HG03521 (cell line): Measurements from ENCODE around the gene WWP2.

Experiments
- ATAC-seq: cut with Tn5 transposase; IDR thresholded peaks from one replicate; pipeline ENCODE4 v1.9.1; 2021; ENCODE audit warnings: mild to moderate bottlenecking, moderate library complexity; ENCODE audit not compliant: unreplicated experiment

The WWP2 gene

DNA sequence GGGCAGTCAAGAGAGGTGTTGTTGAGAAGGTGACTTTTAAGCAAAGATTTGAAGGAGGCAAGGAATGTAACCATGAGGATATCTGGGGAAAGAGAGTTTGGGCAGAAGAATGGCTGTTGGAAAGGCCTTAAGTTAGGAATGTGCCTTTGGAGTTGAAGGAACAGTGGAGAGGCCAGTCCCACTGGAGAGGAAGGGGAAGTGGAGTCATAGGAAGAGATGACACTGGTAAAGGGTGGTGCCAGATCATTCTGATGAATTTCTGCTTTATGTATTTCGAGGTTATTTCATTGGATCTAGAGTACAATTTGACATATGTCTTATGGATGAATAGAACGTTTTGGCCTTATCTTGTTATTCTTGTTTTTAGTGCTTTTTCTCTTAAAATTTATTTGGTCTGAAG is 93.5 kb downstream of the WWP2 start:
- no peak for ATAC-seq

DNA sequence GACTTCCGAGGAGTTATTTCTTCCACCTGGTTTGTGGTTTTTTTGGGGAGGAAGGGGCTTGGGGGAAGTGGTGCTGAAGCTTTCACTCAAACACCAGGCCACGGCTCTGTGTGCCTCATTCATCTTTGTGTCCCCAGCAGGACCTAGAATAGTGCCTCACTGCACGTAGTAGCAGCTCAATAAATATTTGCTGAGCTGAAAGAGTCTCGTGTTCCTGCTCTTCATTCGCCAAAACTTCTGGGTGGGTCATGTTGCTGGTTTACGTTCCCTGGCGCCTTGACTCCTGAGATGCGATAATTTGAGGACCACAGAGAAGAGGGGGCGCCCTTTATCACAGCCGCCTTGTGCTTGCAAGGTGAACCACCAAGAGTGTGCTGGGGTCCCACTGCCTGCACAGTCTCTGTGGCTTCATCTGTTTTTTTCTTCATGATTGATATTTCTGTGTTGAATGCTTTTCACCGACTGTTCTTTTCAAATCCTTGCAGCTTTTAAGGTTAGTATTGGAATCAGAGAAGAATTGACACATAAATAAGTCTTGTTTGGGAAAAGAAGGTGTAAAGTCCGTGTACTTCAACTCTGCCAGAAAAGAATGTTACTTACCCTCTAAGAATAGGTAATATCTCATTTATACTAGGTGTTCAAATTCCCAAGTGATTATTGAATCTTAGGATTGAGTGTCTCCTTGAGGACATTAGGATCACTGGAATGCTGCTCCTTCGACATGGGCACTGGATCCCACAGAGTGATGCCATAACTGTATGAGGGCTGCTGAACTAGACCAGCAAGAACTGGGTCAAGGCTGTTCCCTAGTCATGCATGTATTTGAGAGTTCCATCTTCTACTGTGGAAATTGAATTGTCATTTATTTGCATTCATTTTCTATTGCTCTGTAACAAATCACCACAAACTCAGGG is 96.3 kb downstream of the WWP2 start:
- no peak for ATAC-seq

DNA sequence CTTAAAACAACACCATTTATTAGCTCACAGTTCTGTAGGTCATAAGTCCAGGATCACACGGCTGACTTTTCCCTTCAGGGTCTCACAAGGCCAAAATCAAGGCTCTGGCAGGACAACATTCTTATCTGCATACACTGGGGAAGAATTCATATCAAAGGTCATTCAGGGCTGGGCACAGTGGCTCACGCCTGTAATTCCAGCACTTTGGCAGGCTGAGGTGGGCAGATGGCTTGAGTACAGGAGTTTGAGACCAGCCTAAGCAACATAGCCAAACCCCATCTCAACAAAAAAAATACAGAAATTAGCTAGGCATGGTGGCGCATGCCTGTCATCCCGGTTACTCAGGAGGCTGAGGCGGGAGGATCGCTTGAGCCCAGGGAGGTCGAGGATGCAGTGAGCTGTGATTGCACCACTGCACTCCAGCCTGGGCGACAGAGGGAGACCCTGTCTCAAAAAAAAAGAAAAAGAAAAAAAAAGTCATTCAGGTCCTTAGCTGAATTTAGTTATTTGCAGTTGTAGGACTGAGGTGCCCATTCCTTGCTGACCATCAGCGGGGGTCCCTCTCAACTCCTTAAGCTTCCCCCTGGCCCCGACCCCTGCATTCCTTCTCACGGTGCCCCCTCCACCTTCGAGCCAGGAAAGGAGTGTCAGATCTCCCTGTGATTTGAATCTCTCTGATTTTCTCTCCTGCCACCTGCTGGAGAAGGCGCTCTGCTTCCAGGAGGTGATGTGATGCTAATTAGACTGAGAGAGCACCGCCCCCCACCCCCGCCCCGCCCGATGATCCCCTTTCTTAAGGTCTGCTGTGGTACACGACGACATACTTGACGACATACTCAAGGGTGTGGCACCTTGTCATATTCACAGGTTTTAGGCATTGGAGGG is 97.2 kb downstream of the WWP2 start:
- no peak for ATAC-seq

DNA sequence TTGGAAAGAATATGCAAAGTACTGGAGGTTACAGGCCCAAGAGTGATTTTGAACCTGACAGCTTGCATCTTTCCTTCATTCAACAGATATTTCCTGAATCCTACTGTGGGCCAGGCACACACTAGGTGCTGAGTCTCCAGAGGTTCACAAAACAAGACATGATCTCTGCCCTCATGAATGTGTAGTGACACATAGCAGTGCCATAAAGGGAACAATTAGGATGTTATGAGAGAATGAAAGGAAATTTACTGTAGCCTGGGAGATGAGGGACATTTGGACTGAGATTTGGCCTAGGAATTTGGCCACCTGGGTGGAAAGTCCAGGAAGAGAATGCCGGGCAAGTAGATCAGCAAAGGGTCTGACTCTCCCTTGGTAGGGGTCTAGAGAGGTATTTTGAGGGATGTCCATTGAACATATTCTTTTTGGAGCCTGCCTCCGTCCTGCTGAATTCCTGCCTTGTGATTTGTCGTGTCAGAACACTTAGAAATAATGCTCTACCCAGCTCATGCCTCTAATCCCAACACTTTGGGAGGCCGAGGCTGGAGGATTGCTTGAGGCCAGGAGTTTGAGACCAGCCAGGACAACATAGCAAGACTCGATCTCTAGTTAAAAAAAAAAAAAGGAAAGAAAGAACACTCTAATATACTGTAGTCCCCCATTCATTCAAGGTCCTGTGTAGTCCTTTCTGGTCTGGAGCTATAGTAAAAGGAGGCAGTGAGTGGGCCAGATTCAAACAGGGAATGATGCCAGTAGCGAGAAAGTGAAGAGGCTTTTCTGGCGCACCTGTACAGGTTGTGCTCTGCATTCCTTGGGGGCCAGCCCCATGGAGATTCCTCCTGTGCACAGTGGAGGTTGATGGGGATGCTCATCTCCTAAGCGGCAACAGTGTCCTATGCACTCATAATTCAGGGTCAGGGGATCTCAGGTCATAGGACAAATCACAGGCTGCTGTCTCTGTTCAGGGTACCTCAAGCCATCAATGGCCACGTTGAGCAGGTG is 98.4 kb downstream of the WWP2 start:
- no peak for ATAC-seq

DNA sequence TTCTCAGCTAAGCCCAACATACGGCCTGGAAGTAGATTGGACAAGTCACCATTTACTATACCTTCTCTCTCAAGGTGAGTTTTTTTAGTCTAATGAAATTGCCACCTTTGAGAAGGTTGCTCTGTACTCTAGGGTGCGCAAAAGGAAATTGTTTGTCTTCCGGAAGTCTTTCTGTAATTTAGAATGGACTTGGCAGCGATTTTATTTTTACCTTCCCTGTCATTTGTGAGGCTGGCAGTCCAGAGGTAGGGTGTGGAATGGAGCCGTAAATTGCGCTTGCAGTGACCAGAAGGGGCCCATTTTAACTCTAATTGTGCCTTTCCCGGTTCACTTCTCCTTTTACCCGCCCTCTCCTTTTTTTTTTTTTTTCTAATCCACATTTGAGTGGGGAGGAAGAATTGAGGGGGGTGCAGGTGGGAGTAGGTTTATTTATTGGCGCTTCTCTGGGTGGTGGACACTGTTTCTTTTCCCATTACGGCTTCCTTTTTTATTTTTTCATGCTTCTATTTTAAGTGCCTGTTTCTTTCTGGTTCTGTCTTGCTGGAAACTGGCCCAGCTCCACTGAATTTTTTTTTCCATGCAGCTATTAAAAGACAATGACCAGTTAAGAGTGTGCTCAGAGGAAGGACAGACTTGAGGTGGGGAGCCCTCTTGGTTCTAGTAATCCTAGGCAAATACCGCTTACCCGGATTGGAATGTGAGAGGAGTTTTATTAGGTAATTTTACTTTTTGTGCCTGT is 99.3 kb downstream of the WWP2 start:
- no peak for ATAC-seq

DNA sequence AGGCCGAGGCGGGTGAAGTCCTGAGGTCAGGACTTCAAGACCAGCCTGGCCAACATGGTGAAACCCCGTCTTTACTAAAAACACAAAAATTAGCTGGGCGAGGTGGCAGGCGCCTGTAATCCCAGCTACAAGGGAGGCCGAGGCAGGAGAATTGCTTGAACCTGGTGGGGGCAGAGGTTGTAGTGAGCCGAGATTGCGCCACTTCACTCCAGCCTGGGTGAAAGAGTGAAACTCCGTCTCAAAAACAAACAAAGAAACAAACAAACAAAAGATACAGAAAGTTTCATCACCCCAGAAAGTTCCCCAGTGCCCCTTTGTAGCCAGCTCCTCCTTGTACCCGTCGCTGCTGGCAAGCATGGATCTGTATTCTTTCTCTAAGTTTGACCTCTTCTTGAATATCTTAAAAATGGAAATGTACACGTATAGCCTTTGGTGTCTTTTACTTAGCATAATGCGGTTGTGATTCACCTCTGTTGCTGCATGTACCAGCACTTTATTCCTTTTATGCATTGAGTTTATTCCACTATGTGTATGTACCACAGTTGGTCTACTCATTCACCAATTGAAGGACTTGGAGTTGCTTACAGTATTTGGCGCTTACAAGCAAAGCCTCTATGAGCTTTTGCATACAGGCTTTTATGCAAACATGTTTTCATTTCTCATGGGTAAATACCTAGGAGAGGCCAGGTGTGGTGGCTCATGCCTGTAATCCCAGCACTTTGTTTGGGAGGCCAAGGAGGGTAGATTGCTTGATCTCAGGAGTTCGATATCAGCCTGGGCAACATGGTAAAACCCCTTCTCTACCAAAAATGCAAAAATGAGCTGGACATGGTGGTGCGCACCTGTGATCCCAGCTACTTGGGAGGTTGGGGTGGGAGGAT is 101.5 kb downstream of the WWP2 start:
- no peak for ATAC-seq

DNA sequence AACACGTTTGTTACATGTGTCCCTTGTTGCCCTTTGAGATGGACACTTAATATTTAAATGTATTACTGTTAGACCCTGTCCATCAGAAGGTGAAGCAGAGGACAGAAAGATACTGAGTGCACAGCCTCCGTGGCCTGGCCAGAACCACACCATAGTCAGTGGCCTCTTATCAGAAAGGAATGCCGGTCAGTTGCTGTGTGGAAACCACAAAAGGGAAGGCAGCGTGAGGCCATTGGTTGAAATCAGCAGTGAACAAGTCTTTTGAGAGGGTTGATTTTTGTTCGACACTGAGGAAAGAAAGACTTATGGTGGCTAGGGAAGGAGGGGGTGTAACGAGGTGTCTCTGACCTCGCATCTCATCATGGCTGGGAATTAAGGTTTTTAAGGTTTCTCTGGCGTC is 103.6 kb downstream of the WWP2 start:
- ATAC-seq, result no peak

DNA sequence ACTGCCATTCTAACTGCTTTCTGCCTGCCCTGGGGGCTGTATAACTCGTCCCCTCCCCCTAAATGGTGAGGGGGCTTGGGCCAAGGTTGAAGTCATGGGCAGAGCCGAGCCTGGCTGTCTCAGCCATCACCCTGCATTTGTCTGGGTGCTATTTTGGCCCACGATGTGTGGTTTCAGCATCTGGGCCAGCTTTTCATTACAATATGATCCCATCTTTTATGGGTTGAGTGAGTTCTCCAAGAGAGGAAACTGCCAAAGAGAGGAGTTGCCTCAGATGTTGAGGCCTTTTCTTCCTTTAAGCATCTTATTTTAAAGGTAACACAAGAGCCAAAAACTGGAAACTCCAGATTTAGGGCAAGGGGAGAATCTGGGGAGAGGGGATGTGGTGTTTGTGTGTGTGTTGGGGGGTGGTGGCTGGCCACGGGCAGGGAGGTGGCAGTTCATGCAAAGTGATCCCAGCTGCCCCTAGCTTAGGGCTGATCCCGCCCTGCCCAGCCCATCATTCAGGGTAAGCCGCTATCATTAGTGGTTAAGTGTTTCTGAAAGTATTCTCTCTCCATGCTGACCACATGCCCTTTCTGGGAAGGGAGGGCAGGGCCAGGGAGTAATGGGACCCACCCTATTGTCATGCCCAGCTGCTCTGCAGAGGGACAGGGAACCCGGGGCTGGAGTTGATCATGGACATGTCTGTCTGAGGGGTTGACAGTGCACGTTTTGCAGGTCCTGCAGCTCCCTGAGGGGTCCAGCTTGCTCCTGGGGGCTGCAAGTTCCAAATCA is 105.8 kb downstream of the WWP2 start:
- ATAC-seq, result no peak

DNA sequence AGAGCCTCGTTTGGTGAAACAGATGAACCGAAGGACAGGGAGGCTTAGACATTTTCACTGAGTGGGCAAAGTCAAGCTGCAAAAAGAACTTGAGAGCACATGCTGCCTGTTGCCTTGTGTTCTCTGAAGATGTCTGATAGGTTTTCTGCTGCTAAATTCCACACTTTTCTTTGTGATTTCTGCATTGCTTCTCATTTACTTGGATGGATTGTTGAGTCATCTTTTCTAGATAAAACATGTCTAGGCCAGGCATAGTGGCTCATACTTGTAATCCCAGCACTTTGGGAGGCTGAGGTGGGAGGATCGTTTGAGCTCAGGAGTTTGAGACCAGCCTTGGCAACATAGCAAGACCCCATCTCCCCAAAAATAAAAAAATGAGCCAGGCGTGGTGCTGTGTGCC is 108.6 kb downstream of the WWP2 start:
- no peak for ATAC-seq

DNA sequence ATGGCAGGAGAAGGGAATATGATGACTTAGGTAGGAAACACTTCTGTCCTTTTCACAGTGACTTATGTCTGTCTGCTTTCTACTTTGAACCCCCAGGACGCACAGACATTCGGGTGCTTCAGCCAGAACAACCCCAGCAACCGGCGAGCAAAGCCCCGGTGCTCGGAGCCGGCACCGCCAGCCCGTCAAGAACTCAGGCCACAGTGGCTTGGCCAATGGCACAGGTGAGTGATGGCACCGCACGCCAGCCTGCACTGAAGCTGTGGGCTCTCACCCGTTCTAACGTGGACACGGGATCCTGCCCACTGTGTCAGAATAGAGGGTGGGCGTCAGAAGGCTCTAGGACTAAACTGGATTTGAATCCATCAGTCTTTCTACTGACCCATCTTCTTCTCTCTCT is 109.6 kb downstream of the WWP2 start:
- ATAC-seq, result no peak

DNA sequence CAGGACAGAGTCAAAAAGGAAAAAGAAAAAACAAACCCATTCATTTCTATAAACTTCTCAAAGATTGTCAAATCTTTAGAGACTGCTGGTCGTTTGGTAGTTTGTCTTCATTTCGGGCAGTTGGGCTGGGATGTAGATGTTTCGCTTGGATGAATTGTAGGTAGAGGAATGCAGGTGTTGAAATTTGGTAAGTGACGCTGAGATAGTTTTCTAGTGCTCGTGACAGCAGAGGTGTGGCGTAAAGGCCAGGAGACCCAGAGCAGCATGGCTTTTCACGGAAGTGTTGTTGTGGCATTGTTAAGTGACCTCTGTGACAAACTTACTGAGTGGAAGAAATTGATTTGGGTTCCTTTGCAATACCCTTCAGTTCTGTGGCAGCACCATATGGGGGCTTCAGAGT is 110.8 kb downstream of the WWP2 start:
- ATAC-seq, result no peak

DNA sequence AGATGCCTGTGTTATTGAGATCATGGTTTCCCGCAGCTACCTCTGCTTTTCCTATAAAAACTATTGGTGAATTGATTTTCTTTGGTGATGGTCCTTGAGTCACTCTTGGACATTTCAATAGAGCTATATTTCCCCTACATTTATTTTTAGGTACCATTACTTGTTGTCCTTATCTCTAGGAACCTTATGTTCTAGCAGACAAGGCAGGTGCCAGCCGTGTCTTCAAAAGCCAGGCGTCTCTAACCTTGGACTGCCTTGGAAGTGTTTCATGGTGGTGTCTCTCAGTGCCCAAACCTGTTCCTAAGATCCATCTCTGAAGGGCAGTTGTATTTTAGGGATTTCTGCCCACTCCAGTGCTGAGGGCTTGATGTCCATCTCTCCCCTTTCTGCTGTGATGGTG is 111.7 kb downstream of the WWP2 start:
- ATAC-seq, result no peak

DNA sequence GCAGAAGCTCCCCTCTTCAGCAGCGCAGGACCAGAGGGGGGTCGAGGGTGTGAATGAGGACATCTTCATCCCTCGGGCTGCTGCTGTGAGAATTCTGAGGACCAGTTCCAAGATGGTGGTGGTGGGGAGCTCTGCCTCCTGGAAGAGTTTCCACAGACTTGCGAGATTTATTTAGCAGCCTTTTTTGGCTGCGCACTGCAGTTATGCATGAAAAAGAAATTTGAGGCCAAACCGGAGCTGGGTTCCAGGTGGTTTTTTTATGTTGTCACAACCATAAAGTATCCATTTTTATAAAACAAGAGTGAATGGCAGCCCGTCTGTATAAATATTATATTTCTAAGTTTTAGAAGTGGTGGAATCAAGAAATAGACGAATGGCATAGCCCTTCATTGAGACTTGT is 112.1 kb downstream of the WWP2 start:
- ATAC-seq, result no peak

DNA sequence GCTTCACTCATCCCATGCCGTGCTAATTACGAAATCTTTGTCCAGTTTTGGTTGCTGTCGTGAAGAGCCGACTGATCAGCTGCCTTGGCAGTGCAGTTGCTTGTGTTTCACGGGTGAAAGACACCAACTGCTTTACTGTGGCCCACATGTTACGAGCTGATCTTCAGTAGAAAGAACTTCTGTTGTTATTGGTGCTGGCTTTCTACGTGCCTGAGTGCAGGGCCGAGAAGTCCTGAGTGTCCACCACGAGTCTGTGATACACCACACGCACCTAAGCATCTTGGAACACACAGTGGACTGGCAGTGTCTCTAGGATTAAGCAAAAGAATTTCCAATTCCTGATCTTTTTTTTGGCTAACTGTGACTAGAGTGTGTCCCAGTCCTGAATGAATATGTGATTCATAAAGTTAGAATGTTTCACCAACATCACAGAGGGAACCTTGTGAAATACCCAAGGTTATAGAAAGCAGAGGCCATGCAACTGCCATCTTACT is 118.6 kb downstream of the WWP2 start:
- ATAC-seq, result no peak

DNA sequence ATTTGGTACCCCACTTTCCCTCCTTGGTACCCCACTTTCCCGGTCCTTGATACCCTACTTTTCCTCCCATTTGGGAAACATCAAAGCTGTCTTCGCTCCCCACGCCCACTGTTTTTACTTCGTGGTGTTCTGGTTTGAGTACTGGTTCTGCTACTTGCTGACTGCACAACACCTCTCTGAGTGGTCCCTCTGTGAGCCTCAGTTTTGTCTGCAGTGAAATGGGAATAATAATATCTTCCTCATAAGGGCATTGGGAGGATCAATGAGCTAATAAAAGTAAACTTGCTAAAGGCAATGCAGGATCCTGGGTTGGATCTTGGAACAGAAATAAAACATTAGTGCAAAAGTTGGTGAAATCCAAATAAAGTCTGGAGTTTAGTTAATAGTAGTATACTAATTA is 119.0 kb downstream of the WWP2 start:
- ATAC-seq, result no peak

DNA sequence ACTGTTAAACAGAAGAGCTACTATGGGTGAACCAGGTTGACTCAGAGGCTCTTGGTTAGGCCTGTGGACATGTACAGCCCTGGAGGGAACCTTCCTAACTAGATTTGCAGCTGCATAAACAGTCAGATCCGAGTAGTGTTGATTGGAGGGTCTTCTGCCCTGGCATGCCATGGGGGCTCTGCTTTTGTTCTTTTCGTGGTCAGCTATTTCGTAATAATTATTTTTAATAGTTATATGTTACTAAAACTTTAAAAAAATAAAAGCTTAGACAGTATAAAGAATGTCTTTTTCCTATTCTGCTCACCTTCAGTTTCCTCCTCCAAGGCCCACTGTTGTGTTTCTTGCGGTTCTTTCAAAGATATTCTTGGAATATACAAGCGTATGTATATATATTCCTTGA is 121.6 kb downstream of the WWP2 start:
- no peak for ATAC-seq

DNA sequence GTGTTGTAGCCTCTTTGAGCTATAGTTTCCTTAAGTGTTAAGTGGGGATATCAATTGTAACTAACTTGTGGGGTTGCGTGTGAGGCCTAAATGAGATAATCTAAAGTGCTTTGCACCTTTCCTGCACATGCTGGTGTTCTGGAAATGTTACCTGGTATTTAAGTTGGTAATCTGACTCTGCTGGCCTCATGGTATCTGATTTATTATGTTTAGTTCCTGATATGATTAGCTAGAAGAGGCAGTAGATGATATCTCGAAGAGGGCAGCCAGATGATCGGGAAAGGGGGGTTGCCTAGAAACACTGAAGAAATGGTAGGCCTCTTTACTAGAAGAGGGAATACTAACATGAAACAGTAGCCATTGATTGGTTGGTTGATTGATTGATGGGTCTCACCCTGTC is 123.6 kb downstream of the WWP2 start:
- ATAC-seq, result no peak

DNA sequence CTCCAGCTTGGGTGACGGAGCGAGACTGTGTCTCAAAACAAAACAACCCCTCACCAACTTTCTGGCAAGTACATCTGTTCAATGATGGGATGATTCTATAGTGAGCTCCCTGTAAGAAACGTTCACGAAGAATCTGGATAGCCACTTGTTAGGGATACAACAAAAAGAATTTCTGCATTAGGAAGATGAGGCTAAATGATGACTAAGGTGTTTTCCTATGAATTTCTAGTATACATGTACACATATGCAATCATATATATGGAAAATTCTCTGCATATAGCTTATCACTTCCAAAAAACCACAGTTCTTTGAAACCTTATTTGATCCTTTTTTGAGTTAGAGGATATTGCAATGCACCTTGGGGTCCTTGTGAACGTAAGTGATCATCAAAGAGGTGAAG is 124.6 kb downstream of the WWP2 start:
- ATAC-seq, result no peak
